Measurements from ENCODE around the gene MAML3.

MAML3 gene

DNA sequence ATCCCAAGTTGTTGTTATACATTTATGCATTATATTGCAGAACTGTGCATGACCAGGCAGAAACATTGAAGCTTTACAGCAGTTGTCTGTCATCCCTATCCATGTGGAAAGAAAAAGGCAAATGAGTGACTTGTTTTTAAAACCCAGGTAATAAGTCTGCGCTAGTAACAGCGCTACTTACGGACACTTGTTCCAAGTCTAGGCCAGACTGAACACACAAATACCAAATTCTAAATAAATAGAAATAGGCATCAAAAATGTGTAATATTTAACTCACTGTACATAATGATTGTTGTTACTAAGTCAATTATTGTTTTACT is 548 bp upstream of the MAML3 start:
- no peak for DNase-seq

DNA sequence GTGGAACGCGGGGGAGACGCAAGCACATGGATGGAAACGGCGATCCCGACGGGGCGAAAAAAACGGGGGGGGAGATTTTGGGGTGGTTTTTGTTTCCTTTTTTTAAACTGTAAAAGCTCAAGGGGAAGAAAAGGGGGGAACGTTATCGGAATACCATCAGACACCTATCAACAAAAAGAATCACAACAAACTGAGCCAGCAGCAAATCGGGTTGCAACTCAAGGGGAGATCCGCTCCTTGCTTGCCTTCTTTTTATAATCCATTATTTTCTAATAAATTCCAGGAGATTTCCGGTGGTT is 616 bp downstream of the MAML3 start:
- DNase-seq = no peak

DNA sequence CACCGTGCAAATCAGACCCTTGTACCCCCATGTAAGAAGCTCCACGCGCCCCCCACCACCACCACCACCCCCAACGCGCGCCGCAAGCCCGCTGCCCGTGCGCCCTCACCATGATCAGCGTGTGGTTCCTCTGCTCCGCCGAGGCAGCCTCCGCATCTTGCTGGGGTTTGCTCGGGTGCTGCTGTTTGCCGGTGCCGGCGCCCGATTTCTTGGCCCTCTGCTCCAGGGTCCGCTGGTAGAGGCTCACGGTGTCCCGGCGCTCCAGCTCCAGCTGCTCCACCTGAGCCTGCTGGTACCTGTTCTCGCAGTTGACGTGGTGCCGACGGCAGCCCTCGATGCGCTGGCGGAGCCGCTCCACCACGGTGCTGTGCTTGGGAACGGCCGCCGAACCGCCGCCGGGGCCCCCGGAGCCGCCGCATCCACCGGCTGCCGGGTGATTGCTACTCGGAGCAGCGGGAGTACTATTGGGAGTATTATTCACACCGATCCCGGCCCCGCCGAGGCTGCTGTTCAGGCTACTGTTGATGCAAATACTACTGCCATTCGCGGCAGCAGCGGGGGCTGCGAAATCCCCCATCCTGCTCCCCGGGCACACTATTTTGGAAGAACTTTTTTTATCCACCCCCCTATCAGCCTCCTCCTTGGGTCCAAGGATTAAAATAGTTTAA is 1.1 kb downstream of the MAML3 start:
- no peak for DNase-seq

DNA sequence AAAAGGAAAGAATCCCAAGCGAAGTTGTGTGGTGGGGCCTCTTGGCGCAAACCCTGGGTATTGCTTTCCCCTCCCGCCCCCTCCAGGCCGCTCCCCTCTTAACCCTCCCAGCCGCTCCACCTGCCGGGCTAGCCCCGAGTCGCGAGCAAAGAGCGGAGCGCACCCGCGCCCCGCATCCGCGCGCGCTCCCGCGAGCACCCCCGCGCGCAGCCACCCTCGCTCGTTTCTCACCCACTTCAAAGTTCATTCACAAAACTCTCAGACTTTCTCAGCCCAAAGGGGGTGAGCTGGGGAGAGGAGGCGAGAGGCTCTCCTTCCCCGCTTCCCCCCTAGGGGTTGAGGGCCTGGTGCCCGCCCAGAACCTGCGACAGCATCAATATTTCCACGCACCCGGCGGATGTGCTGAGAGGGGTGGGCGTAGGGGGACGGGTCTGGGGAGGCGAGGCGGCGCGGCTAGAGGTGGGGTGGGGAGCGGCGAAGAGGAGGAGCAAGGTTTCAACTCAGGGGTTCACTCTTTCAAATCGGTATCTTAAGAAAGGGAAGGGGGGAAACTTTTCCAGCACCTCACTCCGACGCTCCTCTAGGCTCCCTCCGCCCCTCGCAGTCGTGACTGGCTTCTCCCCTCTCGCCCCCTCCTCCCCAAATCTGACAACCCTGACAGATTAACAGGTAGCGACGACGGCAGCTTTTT is 1.8 kb downstream of the MAML3 start:
- DNase-seq = no peak

DNA sequence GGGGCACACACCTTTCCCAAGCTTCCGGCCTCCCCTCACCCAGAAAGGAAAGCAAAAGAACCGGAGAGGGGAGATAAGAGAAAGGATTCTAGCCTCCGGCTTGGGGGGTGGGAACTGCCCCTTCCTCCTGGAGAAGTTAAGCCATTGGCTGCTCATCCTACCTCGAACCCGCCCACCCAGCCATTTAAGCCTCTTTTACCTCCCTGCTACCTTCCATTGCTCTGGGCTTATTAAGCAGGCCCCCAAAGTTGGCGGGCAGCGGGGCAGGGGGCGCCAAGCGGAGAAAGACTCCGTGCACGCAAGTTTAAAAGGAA is 2.3 kb downstream of the MAML3 start:
- DNase-seq = peak; percentile 73

DNA sequence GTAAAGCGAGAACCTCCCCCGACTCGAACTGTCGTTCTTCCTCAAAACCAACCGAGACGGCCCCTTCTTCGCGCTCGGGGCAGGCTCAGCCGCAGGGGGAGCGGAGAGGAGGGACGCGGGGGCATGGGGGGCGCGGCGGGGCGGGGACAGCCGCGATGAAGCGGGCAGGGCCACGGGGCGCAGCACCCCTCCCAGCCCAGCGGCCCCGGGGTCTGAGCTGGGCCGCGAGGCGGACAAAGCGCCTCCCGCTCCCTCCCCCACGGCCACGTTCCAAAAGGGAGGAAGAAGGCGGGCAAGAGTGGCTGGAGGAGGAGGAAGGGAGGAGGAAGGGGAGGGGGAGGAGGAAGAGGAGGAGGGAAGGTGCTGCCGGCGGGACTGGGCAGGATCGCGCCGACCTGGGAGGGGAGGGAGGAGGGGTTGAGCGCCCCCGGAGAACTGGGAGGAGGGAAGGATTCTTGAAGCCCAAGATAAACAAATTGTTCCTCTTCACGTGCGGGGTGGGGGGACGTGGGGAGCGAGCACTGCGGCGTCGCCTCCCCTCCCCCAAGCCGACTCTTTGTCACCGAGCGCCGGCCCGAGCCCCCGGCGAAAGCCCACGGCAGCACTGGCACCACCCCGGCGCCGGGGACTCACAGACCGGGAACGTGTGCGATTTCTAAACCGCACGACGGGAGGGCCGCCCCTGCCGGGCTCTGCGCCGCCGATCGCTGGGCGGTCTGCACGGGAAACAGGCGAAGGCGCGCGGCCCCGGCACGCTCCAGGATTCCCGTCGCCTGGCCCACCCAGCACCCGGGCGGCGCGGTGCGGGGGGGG is 2.9 kb downstream of the MAML3 start:
- DNase-seq = peak; percentile 73

DNA sequence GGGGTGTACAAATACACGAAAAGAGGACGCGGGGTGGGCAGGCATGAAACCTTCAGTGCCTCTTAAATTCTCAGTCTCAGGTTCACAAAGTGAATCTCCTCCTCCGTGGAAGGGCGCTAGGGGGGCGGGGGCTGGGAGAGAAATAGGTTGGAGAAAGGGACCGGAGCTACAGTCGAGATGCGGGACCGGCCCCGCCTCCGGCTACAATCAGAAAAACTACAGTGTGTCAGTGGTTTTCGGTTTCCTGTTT is 3.4 kb downstream of the MAML3 start:
- peak; percentile 35 for DNase-seq

DNA sequence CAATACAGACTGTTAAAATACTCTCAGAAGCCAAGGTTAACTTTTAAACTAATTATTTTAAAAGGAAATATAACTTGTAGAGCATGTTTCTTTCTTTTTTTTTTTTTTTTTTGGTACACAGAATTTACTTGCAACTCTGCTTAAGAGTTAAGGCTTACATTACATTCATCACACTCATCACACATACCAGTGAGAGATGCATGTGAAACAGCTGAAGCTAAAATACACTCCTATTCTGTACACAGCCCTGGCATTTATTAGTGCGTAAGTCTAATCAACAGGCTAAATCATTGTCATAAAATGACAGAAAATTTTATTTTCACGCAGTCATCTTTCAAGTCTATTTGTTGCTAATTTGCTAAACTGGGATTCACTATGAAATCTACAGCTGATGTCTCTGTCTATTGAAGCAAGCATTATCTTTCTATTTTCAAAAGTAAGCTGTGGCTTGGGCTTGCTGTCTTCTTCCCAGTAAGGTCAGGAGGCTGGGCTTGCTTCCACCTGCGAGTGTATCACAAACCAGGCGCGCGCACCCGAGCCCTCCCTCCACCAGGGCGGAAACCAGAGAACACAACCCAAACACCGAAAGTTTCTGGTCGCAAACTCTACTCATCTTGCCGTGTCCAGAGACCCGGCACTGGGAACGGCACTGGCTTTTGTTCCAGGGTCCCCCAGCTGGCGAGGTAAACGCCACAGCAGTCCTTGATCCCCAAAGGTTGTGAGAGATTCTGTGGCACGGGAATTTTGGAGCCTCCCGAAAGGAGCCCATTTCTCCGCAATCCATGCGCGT is 3.9 kb downstream of the MAML3 start:
- DNase-seq = peak; percentile 6

DNA sequence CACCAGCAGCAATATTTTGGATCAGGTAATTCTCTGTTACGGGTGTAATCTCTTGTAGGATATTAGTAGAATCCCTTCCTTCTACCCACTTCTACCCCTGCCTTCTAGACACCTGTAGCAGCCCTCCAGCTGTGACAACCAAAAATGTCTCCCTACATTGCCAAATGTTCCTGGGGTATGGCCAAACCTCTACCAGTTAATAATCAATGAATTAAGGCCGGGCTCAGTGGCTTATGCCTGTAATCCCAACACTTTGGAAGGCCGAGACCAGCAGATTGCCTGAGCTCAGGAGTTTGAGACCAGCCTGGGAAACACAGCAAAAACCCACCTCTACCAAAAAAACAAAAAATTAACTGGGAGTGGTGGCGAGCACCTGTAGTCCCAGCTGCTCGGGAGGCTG is 9.9 kb downstream of the MAML3 start:
- no peak for DNase-seq

DNA sequence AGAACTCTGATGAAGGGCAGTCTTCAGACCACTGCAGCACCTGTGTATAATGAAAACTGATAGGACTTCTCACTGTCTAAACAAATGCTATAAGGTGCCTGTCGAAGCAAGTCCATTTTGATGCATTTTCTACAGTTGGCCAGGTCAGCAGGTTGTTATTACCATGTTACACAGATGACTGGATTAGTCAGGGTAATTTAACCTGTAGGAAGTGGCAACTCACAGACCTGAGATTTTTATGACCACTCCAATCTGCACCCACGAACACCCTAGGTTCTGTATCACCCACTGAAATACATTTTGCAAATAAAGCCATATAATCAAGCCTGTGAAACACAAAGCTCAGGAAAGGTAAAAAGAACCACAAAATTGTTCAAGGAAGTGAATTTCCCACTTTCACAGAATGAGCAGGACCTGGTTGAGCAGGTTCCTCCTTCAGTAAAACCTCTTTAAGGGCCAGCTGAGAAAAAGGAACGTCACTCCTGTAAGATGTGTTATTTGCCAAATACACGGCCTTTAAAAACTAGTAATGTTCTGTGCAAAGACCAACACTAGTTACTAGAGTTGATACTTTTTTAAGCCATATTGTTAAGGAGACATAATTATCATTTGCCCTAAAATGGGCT is 12.7 kb downstream of the MAML3 start:
- DNase-seq = no peak

DNA sequence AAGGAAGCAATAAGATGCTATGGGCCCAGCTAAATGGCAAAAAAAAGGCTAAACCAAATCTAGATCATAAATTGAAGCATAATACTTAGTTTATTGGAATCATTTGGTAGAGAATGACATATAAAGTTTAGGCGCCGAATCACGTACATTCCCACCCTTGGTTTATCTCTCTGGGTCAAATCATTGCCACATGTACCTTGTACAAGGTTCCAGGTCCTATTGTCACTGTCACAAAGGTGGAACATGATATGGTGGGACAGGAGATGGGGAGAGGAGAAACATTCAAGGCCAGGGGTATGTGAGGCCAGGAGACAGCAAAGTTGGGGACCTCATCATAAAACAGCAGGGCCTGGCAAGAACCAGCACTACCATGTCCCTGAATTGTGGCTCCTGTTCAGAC is 13.4 kb downstream of the MAML3 start:
- DNase-seq = no peak

DNA sequence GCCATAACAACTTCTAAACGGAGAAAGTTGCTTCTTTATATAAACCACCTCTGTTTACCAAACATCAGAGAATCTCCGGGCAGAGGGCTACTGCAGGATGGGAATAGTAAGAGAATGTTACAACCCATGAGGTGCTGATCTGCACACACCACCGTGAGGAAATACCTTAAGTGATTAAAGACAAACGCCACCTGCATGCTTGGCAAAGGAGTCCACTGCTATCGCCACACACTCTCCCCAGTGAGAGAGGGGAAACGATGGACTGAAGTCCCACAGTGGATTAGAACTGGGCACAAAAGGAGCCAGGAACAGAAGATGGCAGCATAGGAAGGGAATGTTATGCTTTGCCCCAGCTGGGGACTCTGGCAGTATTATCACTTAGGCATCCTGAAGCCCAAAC is 15.6 kb downstream of the MAML3 start:
- DNase-seq = no peak

DNA sequence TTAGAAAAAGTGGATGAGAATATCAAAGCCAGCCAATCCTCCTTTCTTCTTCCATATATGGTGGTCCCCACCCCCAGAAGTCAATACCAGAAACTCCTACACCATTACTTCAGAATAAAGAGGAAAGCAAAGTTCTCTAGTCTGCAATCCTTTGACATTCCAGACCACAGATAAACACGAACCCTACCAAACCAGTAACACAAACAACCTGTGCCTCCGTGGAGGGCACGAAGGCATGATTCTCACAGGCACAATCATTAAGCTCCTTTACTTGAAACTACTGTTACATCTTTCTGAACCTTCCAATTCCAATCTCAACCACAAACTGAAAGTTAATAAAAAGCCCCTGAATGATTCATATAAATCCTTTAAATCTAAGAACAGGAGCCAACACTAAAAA is 16.3 kb downstream of the MAML3 start:
- DNase-seq = no peak

DNA sequence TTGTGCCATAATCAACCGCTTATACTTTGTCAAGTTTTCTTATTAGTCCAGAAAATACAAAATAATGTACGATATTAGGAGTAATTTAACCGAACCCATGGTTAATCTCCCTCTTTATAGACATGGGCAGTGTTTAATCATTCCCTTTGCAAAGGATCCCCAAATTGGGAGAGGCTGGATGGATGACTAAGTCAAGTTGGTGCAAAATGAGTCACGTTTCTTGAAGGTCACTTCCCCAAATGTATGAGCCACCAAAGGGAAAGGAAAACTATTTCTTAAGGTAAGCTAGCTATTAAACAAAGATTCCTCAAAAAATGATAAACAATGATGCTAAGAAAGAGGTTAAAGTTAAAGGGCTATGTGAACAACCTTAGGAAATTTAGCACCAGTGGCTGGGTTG is 17.5 kb downstream of the MAML3 start:
- no peak for DNase-seq

DNA sequence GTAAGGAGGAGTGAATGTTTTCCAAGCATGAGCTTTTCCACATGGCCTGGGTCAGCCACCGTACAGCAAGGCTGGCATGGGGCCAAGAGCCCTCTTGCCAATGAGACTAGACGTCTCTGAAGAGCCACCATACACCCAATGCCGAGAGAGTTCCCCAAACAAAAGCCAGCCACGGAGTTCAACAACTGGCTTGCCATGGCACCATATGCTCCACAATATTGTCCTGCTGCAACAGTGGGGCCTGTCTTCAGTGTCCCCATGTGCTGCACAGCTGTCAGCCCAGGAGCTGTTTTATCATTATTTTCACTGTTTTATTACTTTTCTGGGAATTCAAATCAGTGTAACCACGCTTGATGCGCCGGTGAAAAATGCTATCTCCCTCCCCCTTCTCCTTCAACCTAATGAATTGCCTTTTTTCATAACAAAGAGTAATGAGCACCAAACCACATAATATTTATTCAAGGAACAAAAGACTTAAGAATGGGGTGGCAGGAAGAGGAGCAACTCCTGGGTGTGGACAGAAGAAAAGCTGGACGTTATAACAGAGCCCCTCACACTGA is 18.4 kb downstream of the MAML3 start:
- no peak for DNase-seq

DNA sequence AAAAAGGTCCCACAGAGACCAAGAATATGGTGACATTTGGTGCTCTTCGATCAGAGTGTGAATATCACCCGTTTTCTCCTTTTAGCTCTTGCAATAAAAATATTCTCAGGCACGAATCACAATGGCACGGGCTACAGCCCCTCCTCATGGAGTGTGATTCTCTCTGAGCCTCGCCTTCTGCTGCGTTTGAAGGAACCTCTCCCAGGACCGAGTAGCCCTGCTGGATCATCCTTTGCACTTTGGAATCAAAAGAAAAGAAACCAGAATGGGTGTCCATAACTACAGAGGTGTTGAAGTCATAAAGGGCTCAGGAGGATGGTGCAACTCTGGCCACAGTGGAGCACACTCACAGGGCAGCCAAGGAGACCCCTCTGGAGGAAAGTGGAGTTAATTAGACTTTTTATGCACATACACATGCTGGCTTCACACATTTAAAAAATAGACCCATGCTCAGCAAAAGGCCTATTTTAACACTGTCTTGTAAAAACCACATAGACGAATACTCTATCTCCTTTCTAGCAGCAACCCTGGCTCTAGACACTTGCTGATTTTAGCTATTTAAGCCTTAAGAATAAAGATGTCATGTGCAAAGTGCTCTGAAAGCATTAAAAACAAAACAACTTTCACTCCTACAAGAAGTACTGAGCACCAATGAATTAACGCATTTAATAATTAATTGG is 19.1 kb downstream of the MAML3 start:
- DNase-seq = no peak

DNA sequence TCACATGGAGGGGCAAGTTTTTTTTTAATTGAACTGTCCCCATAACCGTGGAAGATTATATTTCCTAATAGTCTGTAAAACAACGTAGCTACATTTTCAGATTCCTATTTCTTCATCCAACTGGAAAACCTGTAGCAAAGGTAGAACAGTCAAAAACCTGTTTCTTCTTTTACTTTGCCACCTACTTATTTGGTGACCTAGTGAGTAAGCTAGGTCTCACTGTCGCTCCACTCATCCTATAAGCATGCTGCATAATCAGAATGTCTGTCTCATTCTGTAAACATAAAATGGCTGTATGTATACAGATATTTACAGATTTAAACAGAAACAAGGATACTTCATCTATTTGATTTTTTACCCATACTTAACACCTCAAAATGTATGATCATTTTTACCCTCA is 20.4 kb downstream of the MAML3 start:
- DNase-seq = no peak

DNA sequence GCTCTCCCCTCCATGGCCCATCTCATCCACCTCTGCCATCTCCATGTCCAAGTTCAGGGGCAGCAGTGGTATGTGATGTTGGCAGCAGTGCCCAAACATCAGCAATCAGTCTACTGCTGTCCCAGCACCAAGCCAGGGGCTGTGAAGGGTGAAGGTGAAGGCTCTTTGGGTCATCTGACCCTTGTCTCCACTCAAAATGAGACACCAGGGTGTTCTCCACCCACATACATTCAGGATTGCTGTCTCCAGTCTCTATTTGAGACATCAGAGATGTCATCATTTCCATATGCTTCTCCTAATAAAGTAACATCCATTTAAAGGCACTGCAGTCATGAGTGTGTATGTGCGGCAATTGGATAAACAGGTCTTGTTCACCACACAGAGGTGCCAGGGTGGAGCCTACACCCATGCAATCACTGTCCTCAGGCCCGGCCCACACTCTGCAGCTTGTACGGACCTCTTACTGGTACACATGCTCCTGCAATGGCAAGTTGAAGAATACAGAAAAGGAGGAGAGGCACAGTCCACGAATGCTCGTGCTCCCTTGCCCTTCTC is 22.2 kb downstream of the MAML3 start:
- DNase-seq = no peak

DNA sequence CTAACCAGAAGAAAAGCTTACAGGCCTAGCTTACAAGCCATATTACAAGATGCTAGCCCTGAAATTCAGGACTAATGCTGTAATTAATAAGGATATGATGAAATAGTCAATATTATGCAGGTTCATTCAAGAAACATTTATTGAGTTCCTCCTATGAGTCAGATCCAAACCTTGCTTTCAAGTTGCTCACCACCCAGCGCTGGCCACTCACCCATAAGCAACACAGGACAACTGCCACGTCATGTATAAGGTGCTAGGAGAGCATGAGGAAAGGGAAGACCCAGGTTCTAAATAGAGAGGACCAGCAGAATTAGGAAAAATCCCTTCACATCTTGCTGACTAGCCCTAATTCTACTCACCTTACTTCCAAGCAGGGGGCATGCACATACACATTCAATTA is 23.3 kb downstream of the MAML3 start:
- DNase-seq = no peak

DNA sequence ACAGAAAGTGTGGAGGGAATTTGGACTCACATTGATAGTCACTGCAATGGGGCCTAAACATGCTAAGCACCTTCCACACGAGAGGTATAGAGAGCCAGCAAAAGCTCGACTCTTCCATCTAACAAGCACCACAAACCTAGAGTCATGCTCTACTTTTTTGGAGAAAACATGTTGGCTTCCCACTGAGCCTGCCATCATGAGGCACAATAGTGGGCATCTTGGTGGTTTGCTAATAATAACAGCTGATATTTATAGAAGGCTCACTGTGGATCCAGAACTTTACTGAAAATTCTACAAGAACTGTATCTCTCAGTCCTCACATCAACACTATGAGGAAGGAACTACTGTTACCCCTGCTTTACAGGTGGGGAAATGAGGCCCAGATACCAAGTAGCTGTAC is 26.6 kb downstream of the MAML3 start:
- no peak for DNase-seq

DNA sequence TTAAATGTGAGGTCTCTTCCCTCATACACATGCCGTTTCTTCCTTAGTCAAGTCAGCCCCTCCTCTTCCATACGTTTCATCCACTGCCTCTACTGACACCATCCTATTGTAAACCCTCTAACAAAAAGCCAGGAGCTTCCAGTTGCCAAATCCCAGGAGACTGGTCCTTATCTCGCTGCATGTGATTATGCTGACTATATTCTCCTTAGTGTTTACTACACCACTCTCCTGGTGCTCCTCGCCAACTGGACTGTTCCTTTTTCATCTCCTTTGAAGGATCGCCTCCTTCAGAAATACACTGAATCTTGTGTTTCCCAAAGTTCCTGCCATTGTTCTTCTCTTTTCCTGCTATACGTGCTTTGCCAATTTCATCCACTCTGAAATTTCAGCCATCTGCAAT is 27.7 kb downstream of the MAML3 start:
- DNase-seq = no peak

DNA sequence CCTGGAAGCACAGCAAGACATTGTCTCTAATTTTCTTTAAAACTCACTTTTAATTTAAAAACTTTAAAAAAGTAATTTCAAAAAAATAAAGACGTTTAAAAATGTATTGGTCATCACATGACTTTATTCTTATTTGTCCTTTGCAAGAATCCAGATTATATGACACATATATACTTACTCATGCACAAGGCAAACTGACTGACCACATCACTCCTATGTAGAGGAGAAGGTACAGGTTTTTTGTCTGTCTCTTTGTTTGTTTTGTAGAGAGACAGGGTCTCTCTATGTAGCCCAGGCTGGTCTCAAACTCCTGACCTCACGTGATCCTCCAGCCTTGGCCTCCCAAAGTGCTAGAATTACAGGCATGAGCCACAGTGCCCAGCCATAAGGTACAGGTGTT is 28.6 kb downstream of the MAML3 start:
- DNase-seq = no peak

Data from NCI-H1048 (cell line).